ENCODE measurements around the gene MBOAT1.

GRCh38 chr6:20198775-20199174 is 13.5 kb downstream of the MBOAT1 start:
- no peak for TF ChIP-seq CTCF (IDR thresholded peaks at IDR 0.05; ENCODE audit: poor library complexity, severe bottlenecking)
- no peak for TF ChIP-seq POLR2AphosphoS5 (IDR thresholded peaks at IDR 0.05)
- TF ChIP-seq EZH2 (IDR thresholded peaks at IDR 0.05; ENCODE audit: borderline replicate concordance, insufficient read depth, low read length, poor library complexity, severe bottlenecking) = no peak
- TF ChIP-seq EP300 (conservative IDR thresholded peaks at IDR 0.05; ENCODE audit: poor library complexity, severe bottlenecking) = no peak
- TF ChIP-seq REST (IDR thresholded peaks at IDR 0.05; ENCODE audit: borderline replicate concordance) = no peak
